Measurements from ENCODE around the gene HSP90B1.
A peak's percentile ranks its signal among the peaks of the same experiment; 100 is the strongest.

The HSP90B1 gene

DNA sequence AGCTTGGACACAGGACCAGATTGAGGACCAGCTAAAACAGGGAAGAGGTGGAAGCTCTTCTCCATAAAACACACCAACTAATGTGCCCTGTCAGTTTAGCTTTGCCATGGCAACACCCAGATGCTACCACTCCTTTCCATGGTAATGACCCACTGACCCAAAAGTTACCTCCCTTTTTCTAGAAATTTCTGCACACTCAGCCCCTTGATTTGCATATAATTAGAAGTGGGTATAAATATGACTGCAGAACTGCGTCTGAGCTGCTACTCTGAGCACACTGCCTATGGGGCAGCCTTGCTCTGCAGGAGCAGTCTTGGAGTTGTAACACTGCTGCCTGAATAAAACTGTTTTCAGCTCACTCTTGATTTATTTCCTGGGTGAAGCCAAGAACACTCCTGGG lies 32.3 kb downstream of the HSP90B1 start:
- TF ChIP-seq SUZ12 (IDR thresholded peaks at IDR 0.05): no peak
- TF ChIP-seq, protein P1, sequence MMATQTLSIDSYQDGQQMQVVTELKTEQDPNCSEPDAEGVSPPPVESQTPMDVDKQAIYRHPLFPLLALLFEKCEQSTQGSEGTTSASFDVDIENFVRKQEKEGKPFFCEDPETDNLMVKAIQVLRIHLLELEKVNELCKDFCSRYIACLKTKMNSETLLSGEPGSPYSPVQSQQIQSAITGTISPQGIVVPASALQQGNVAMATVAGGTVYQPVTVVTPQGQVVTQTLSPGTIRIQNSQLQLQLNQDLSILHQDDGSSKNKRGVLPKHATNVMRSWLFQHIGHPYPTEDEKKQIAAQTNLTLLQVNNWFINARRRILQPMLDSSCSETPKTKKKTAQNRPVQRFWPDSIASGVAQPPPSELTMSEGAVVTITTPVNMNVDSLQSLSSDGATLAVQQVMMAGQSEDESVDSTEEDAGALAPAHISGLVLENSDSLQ (IDR thresholded peaks at IDR 0.05): peak; percentile 18; the same call in 1 of the 2 replicates
- POLR2A ChIA-PET: interaction anchor here (1.0 kb wide), 1 partner anchor 17 kb away, joined by 3 read pairs; no protein-coding TSS in a partner anchor
- DNase-seq (ENCODE audit: extremely low spot score): no peak
- CTCF ChIA-PET: no interaction called here

DNA sequence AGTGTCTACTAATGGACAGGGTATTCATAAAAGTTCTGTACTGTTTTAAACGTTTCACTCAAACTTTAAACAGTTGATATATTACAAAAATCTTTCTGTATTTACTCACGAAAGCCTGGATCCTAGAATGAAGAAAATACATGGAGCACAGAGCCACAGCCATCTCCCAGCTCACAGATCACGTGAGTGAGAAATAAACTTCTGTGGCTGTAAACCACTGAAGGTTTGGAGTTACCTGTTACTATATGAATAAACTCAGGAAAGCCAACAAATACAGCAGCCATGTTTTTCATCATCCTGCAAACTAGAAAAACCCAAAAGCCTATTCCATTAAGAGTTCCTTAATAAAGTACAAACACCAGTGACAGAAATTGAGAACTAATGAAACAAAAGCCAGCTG lies 34.6 kb downstream of the HSP90B1 start:
- no peak for TF ChIP-seq TARDBP (IDR thresholded peaks at IDR 0.05)
- TF ChIP-seq, protein P1 (IDR thresholded peaks at IDR 0.05): no peak
- TF ChIP-seq NFRKB (IDR thresholded peaks at IDR 0.05): no peak
- TF ChIP-seq HDGF (IDR thresholded peaks at IDR 0.05; ENCODE audit: borderline replicate concordance): no peak
- POLR2A ChIA-PET: interaction anchor here (1.2 to 4.3 kb wide), 8 partner anchors 9 to 172 kb away, joined by 6 to 111 read pairs (median 10); partner anchors contain the start of genes HSP90B1 and NFYB
- no peak for DNase-seq (ENCODE audit: extremely low spot score)
- CTCF ChIA-PET: no interaction called here

DNA sequence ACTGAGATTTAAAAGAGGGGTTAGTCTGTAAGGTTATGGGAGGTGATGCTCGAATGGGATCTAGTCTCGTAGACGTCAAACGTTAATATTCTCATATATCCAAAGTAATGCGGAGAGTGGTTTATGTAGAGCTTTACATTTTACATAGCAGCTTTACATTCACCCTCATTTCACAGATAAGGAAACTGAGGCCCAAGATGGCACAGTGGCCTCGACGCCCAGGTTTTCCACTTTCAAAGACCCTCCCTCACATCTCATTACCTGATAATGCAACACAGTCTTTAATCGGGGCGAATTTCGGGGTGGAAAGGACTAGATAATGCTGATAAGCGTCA lies 35.0 kb downstream of the HSP90B1 start:
- ChIA-PET CTCF (interaction anchor here (0.7 to 1.1 kb wide), 2 partner anchors 9 to 144 kb away, joined by 3 to 4 read pairs; no protein-coding TSS in a partner anchor), POLR2A (interaction anchor here (0.5 to 4.3 kb wide), 33 partner anchors 9 to 1814 kb away, joined by 3 to 111 read pairs (median 5); partner anchors contain the start of genes GLT8D2, HCFC2, HSP90B1 and NFYB)
- no peak for TF ChIP-seq ELF4 (IDR thresholded peaks at IDR 0.05)
- TF ChIP-seq FOXM1 (IDR thresholded peaks at IDR 0.05; ENCODE audit: borderline replicate concordance): no peak
- TF ChIP-seq TARDBP (IDR thresholded peaks at IDR 0.05): no peak
- TF ChIP-seq SP1 (IDR thresholded peaks at IDR 0.05): no peak
- TF ChIP-seq CTBP1 (IDR thresholded peaks at IDR 0.05; ENCODE audit: borderline replicate concordance): no peak
- no peak for TF ChIP-seq NFRKB (IDR thresholded peaks at IDR 0.05)
- no peak for TF ChIP-seq ARNT (IDR thresholded peaks at IDR 0.05)
- no peak for TF ChIP-seq HDGF (IDR thresholded peaks at IDR 0.05; ENCODE audit: borderline replicate concordance)
- TF ChIP-seq, protein P1 (IDR thresholded peaks at IDR 0.05): no peak
- no peak for TF ChIP-seq BHLHE40 (IDR thresholded peaks at IDR 0.05; ENCODE audit: borderline replicate concordance)
- TF ChIP-seq LEF1 (IDR thresholded peaks at IDR 0.05; ENCODE audit: borderline replicate concordance): no peak
- TF ChIP-seq SUZ12 (IDR thresholded peaks at IDR 0.05): no peak
- TF ChIP-seq L3MBTL2 (conservative IDR thresholded peaks at IDR 0.05): no peak
- DNase-seq (ENCODE audit: extremely low spot score): no peak

DNA sequence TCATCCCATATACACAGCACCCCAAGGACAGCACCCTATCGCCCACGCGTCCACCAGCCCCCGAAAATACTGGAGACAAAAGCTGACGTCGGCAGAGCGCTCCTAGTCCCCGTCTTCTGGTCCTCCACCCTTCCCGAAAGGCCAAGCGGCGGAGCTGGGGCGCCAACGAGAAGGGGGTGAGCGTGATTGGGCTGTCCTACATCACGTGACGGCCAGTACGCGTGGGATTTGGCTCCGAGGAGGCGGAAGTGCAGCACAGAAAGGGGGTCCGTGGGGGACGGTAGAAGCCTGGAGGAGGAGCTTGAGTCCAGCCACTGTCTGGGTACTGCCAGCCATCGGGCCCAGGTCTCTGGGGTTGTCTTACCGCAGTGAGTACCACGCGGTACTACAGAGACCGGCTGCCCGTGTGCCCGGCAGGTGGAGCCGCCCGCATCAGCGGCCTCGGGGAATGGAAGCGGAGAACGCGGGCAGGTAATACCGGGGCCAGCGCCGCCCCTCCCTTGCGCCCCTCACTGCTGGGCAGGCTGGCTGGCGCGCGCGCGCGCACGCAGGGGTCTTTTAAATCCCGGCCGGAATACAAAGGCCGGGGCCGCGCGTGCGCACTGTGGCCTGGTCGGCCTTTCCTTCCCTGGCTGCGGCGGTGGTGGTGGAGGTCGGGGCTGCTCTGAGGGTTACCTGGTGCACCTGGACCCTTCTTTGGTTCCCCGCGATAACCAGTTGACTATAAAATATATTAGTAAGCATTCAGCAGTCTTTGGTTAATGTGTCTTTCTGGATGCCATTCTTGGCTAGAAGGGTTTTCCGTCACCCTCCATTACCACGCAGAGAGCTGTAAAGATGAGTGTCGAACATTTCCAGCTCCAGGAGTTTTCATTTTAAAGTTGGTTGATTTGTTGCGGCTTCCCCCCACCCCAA lies 35.6 kb downstream of the HSP90B1 start, which contains the start of gene TDG:
Gene TDG, plus strand, starts transcription at position 283 of the 915 bp plus-strand sequence. Its CDS starts 166 bp downstream, at position 449.
- DNase-seq (ENCODE audit: extremely low spot score): peak; percentile 92
- CTCF ChIA-PET: interaction anchor here (0.7 to 1.3 kb wide), 3 partner anchors 9 to 143 kb away, joined by 3 to 4 read pairs (median 3); no protein-coding TSS in a partner anchor
- POLR2A ChIA-PET: interaction anchor here (0.5 to 4.3 kb wide), 37 partner anchors 8 to 1814 kb away, joined by 3 to 111 read pairs (median 4); partner anchors contain the start of genes GLT8D2, HCFC2, HSP90B1 and NFYB
- no peak for TF ChIP-seq CTBP1 (IDR thresholded peaks at IDR 0.05; ENCODE audit: borderline replicate concordance)
- no peak for TF ChIP-seq FOXM1 (IDR thresholded peaks at IDR 0.05; ENCODE audit: borderline replicate concordance)
- TF ChIP-seq BHLHE40 (IDR thresholded peaks at IDR 0.05; ENCODE audit: borderline replicate concordance): no peak
- TF ChIP-seq L3MBTL2 (conservative IDR thresholded peaks at IDR 0.05): peak; percentile 91
- TF ChIP-seq ELF4 (IDR thresholded peaks at IDR 0.05): peak; percentile 88
- no peak for TF ChIP-seq FOXK2 (IDR thresholded peaks at IDR 0.05)
- TF ChIP-seq, protein P1 (IDR thresholded peaks at IDR 0.05): no peak
- TF ChIP-seq NFRKB (IDR thresholded peaks at IDR 0.05): no peak
- no peak; the same call in 1 of the 2 replicates for TF ChIP-seq LEF1 (IDR thresholded peaks at IDR 0.05; ENCODE audit: borderline replicate concordance)
- no peak for TF ChIP-seq ARNT (IDR thresholded peaks at IDR 0.05)

DNA sequence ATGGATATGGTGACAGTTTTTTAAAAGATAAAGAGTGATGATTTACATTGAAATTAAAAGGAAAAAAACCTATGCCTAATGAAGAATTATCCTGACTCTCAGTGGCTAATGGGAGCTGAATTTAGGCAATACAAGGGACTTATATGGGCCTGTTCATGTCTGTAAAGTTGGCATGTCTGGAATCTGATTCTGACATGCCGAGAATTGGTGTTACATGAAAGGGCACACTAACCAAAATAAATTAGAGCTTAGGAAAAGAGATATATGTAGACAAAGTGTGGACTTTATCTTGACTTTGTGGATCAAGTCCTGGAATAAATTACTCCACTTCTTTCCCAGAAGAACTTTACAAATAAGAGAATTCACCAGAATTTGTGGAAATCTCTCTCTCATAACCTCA lies 36.5 kb downstream of the HSP90B1 start:
- ChIA-PET CTCF (interaction anchor here (1.3 kb wide), 1 partner anchor 143 kb away, joined by 3 read pairs; no protein-coding TSS in a partner anchor), POLR2A (interaction anchor here (1.1 to 4.3 kb wide), 12 partner anchors 10 to 187 kb away, joined by 3 to 111 read pairs (median 5); partner anchors contain the start of genes HCFC2 and HSP90B1)
- no peak for DNase-seq (ENCODE audit: extremely low spot score)
- TF ChIP-seq BHLHE40 (IDR thresholded peaks at IDR 0.05; ENCODE audit: borderline replicate concordance) (no peak), FOXM1 (IDR thresholded peaks at IDR 0.05; ENCODE audit: borderline replicate concordance) (no peak), NFRKB (IDR thresholded peaks at IDR 0.05) (no peak)

DNA sequence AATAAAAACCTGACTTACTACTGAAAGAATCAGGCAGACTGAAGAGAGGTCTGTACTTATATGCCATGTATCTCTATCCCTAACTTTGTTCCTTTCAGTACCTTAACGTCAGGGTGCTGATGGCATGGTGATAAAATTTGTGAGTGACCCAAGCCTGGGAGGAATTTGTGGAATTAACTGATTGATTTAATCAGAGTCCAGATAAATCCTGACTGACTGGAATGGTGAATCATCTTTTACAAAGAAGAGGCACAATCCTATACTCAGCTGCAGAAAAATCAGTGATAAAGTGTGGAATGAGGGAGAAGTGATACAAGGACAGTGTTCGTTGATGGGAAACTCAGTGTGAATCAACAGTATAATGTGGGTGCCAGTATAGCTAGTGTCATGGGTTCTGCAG lies 39.2 kb downstream of the HSP90B1 start:
- ChIA-PET CTCF (no interaction called here), POLR2A (no interaction called here)
- TF ChIP-seq ELF4 (IDR thresholded peaks at IDR 0.05) (no peak), TARDBP (IDR thresholded peaks at IDR 0.05) (no peak), NFRKB (IDR thresholded peaks at IDR 0.05) (no peak), ARNT (IDR thresholded peaks at IDR 0.05) (no peak), LEF1 (IDR thresholded peaks at IDR 0.05; ENCODE audit: borderline replicate concordance) (no peak), SUZ12 (IDR thresholded peaks at IDR 0.05) (no peak), SP1 (IDR thresholded peaks at IDR 0.05) (no peak), CTBP1 (IDR thresholded peaks at IDR 0.05; ENCODE audit: borderline replicate concordance) (no peak), FOXA1 (IDR thresholded peaks at IDR 0.05) (no peak), FOXM1 (IDR thresholded peaks at IDR 0.05; ENCODE audit: borderline replicate concordance) (no peak), ZNF384 (IDR thresholded peaks at IDR 0.05) (no peak), L3MBTL2 (conservative IDR thresholded peaks at IDR 0.05) (no peak)
- TF ChIP-seq, protein P1 (IDR thresholded peaks at IDR 0.05): no peak
- no peak for DNase-seq (ENCODE audit: extremely low spot score)

Data from HEK293T (cell line).